ENCODE data around the gene XAGE3. TPM values are rescaled to one million over a fixed set of nuclear protein-coding genes. Genes with fewer than 3 reads are reported as not detected.

Gene XAGE3
- not detected in 5 replicates for total RNA-seq (2022; extraction: Qiagen RNA extraction)

GRCh38 chrX:52867610-52868348 is at the start of gene XAGE3:
Gene XAGE3, minus strand, starts transcription at chrX:52868083. Its CDS starts 950 bp downstream, at chrX:52867133.

GRCh38 chrX:52896855-52897709 is 29.2 kb upstream of the XAGE3 start, which contains the start of gene FAM156B:
Gene FAM156B, plus strand, starts transcription at chrX:52897330. Its CDS starts 9,896 bp downstream, at chrX:52907226.

Other genes starting within 250 kb of the XAGE3 start
- gene SSX7, start 213.2 kb downstream of the XAGE3 start, total RNA-seq (2022; extraction: Qiagen RNA extraction) = not detected in 5 replicates
- not detected in 5 replicates for gene SSX2, start 160.9 kb downstream of the XAGE3 start, total RNA-seq (2022; extraction: Qiagen RNA extraction)
- gene SSX2B, start 116.8 kb downstream of the XAGE3 start, total RNA-seq (2022; extraction: Qiagen RNA extraction) = not detected in 5 replicates
- gene SPANXN5, start 70.7 kb downstream of the XAGE3 start, total RNA-seq (2022; extraction: Qiagen RNA extraction) = not detected in 5 replicates
- not detected in 5 replicates for gene XAGE5, start 56.8 kb downstream of the XAGE3 start, total RNA-seq (2022; extraction: Qiagen RNA extraction)
- 10.5 to 18.4 TPM (median 11.8 TPM) in 5 replicates for gene FAM156B, start 29.2 kb upstream of the XAGE3 start, total RNA-seq (2022; extraction: Qiagen RNA extraction)
- gene FAM156A, start 90.4 kb upstream of the XAGE3 start, total RNA-seq (2022; extraction: Qiagen RNA extraction) = 12.1 to 18.2 TPM (median 12.6 TPM) in 5 replicates
- 0.03 TPM in 1 of 5 replicates, not detected in the others for gene GPR173, start 180.7 kb upstream of the XAGE3 start, total RNA-seq (2022; extraction: Qiagen RNA extraction)
- 20.7 to 22.3 TPM (median 21.9 TPM) in 5 replicates for gene TSPYL2, start 214.3 kb upstream of the XAGE3 start, total RNA-seq (2022; extraction: Qiagen RNA extraction)
- 1.4 to 2.1 TPM (median 1.7 TPM) in 5 replicates for gene KANTR, start 226.1 kb upstream of the XAGE3 start, total RNA-seq (2022; extraction: Qiagen RNA extraction)

Data from A549 treated with Mapracorat at 1 μM for 4 hours (cell line).